ENCODE data around the gene SOX6. TPM values are rescaled to one million over a fixed set of nuclear protein-coding genes. Genes with fewer than 3 reads are reported as not detected.

The SOX6 gene
- total and polyA plus RNA-seq, 2 of the 13 experiments (the other 11 are each of a cell fraction or from before 2014, with no cell fraction given), result 2.6 to 11.2 TPM

DNA sequence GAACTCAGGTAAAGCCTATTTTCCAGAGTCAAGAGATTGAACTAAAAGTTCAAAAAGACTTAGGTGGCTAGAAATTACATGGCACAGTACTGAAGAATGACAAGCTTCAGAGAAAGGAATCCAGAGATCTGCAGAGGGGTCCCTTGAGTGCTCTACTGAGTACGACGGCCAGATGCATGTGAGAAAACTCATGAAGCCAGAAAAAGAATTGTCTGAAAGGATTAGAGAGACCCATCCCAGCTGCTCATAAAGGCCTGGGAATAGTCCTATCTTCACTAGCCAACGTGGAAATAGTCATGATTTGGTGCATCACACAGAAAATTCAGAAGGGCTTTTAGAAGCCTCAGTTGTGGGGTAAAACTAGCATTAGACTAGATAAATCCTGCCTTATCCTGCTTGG lies 91.3 kb downstream of the SOX6 start (continued):
- no peak for TF ChIP-seq NFE2L1 (CRISPR knock-in tag; IDR thresholded peaks at IDR 0.05; ENCODE audit: borderline replicate concordance)
- TF ChIP-seq, protein P1, sequence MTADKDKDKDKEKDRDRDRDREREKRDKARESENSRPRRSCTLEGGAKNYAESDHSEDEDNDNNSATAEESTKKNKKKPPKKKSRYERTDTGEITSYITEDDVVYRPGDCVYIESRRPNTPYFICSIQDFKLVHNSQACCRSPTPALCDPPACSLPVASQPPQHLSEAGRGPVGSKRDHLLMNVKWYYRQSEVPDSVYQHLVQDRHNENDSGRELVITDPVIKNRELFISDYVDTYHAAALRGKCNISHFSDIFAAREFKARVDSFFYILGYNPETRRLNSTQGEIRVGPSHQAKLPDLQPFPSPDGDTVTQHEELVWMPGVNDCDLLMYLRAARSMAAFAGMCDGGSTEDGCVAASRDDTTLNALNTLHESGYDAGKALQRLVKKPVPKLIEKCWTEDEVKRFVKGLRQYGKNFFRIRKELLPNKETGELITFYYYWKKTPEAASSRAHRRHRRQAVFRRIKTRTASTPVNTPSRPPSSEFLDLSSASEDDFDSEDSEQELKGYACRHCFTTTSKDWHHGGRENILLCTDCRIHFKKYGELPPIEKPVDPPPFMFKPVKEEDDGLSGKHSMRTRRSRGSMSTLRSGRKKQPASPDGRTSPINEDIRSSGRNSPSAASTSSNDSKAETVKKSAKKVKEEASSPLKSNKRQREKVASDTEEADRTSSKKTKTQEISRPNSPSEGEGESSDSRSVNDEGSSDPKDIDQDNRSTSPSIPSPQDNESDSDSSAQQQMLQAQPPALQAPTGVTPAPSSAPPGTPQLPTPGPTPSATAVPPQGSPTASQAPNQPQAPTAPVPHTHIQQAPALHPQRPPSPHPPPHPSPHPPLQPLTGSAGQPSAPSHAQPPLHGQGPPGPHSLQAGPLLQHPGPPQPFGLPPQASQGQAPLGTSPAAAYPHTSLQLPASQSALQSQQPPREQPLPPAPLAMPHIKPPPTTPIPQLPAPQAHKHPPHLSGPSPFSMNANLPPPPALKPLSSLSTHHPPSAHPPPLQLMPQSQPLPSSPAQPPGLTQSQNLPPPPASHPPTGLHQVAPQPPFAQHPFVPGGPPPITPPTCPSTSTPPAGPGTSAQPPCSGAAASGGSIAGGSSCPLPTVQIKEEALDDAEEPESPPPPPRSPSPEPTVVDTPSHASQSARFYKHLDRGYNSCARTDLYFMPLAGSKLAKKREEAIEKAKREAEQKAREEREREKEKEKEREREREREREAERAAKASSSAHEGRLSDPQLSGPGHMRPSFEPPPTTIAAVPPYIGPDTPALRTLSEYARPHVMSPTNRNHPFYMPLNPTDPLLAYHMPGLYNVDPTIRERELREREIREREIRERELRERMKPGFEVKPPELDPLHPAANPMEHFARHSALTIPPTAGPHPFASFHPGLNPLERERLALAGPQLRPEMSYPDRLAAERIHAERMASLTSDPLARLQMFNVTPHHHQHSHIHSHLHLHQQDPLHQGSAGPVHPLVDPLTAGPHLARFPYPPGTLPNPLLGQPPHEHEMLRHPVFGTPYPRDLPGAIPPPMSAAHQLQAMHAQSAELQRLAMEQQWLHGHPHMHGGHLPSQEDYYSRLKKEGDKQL (CRISPR knock-in tag; IDR thresholded peaks at IDR 0.05; ENCODE audit: low read depth), result no peak

DNA sequence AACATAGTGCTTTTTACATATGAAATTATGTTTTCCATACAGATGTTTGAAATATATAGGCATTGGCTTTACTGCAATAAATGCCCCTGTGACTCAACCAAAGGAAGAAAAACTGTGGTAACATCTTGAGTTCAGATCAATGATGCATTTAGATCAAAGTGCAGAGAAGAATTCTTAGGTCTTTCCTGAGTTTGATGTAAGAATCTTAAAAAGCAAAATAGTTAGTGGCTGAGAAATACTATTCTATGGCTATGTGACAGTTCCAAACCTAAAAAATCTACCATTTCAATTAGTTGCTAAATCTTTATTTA lies 93.7 kb downstream of the SOX6 start:
- no peak for FAIRE-seq
- no peak for ATAC-seq
- Histone ChIP-seq H3K4me3 (replicated peaks in 1 of 3; ENCODE audit: insufficient read depth in 1 of 3, low read depth in 2 of 3, low read length in 3 of 3) (peak overlapping the region in 1 of 3 experiments; percentile 25; a peak in 1 of 6 replicates), H3K36me3 (replicated peaks in 1 of 2; ENCODE audit: control insufficient read depth in 1 of 2, insufficient read depth in 2 of 2, low read length in 2 of 2) (no peaks in the 10 kb centered on the region), H3K27ac (ENCODE audit: extremely low read length, insufficient read depth, low read length) (no peak overlapping the region), H3K27me3 (ENCODE audit: control insufficient read depth in 1 of 2, insufficient read depth in 2 of 2, low read length in 2 of 2) (no peaks in the 10 kb centered on the region), H3K9ac (ENCODE audit: insufficient read depth, low read depth, low read length) (no peak overlapping the region), H4K20me1 (ENCODE audit: insufficient read depth, low read length) (no peaks in the 10 kb centered on the region), H3K9me3 (ENCODE audit: low read length) (no peaks in the 10 kb centered on the region), H3K4me2 (ENCODE audit: low read depth, low read length) (peak overlapping the region; percentile 62), H2AFZ (ENCODE audit: low read length) (no peak overlapping the region), H3K79me2 (ENCODE audit: insufficient read depth, low read length) (no peaks in the 10 kb centered on the region), H3K4me1 (ENCODE audit: insufficient read depth, low read length) (peaks cover 32% of the 10 kb centered on the region)
- POLR2A ChIA-PET, result no interaction called here
- no TSS peak for BruUV-seq (replicated peaks)
- intact Hi-C loops (cut with micrococcal nuclease; ENCODE audit: unreplicated experiment), result loop anchor here (5.0 kb wide), 1 partner anchor 95 kb away; the partner anchor contains the start of gene SOX6
- no peak for DNase-seq (ENCODE audit: low spot score)
- CTCF ChIA-PET (ENCODE audit: low intra/inter-chr PET ratio, low total read pairs), result no interaction called here
- TF ChIP-seq FOXO1 (CRISPR knock-in tag; IDR thresholded peaks at IDR 0.05), result no peak
- TF ChIP-seq, protein P2, sequence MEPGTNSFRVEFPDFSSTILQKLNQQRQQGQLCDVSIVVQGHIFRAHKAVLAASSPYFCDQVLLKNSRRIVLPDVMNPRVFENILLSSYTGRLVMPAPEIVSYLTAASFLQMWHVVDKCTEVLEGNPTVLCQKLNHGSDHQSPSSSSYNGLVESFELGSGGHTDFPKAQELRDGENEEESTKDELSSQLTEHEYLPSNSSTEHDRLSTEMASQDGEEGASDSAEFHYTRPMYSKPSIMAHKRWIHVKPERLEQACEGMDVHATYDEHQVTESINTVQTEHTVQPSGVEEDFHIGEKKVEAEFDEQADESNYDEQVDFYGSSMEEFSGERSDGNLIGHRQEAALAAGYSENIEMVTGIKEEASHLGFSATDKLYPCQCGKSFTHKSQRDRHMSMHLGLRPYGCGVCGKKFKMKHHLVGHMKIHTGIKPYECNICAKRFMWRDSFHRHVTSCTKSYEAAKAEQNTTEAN (CRISPR knock-in tag; conservative IDR thresholded peaks at IDR 0.05), result 0 out of 2 replicates have a peak, but pooled peaks have one; percentile 33
- no peak for TF ChIP-seq SOX6 (IDR thresholded peaks at IDR 0.05)
- 0 out of 2 replicates have a peak, but pooled peaks have one; percentile 3 for TF ChIP-seq SOX6 (CRISPR knock-in tag; IDR thresholded peaks at IDR 0.05)
- in situ Hi-C loops (cut with HindIII; ENCODE audit: extremely low pct_ligation_motif_present, low pct_unique_long_range_greater_than_20kb), result no loop called here
